Astrocyte (in vitro differentiated cells and primary cell): ENCODE measurements around the gene LRP1B.

Source experiments
- EZH2 ChIP-seq: IDR thresholded peaks from 2 replicates; pipeline ENCODE4 v1.6.1; 2012; ENCODE audit warnings: mild to moderate bottlenecking, low read length, inconsistent platforms; ENCODE audit not compliant: insufficient read depth
- TF ChIP-seq, protein P1 (sequence below): IDR thresholded peaks from 2 replicates; pipeline ENCODE4 v1.5.1; 2011; ENCODE audit warnings: low read depth, mild to moderate bottlenecking, inconsistent platforms, low read length, moderate library complexity; ENCODE audit not compliant: insufficient read depth

DNA sequence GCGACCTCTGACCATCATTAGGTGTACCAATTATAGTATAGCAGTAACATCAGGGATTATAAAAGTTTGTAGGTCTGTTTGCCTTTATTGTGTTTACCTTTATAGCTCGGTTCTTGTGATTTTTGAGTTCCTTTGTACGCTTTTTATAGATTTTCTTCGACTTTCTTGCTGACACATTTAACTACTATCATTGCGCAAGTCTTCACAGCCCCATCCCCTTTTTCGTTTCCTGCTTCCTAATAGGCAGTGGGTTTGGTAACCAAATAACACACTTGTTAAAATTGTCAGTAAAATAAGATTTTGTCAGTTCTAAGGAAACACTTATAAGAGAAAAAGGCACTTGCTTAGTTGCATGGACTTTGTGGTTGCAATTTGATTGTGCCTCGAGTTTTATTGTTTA, 541.5 kb downstream of the LRP1B start:
- no peak for TF ChIP-seq EZH2
- TF ChIP-seq, protein P1, sequence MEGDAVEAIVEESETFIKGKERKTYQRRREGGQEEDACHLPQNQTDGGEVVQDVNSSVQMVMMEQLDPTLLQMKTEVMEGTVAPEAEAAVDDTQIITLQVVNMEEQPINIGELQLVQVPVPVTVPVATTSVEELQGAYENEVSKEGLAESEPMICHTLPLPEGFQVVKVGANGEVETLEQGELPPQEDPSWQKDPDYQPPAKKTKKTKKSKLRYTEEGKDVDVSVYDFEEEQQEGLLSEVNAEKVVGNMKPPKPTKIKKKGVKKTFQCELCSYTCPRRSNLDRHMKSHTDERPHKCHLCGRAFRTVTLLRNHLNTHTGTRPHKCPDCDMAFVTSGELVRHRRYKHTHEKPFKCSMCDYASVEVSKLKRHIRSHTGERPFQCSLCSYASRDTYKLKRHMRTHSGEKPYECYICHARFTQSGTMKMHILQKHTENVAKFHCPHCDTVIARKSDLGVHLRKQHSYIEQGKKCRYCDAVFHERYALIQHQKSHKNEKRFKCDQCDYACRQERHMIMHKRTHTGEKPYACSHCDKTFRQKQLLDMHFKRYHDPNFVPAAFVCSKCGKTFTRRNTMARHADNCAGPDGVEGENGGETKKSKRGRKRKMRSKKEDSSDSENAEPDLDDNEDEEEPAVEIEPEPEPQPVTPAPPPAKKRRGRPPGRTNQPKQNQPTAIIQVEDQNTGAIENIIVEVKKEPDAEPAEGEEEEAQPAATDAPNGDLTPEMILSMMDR, result no peak
